K562 (cell line): ENCODE results near the gene SMOC2. TPM values are rescaled to one million over a fixed set of nuclear protein-coding genes. Genes with fewer than 3 reads are reported as not detected.

ENCODE experiments used
- ATAC-seq: fragments of 200-7000 bp; cut with Tn5 transposase; 3 replicates; pipeline ENCODE4 v1.9.1; 2020; ENCODE audit warnings: moderate library complexity
- BruUV-seq: library from RNA; stranded (reverse); fragments of 400-500 nt; replicated peaks from 2 replicates; lab custom pipeline; 2021; lab: Mats Ljungman, UMichigan
- CTCF ChIA-PET: fragments of 300-600 bp; formaldehyde crosslinking; extraction: SDS; loops from one replicate; lab custom pipeline; 2021; ENCODE audit warnings: low intra/inter-chr PET ratio; lab: Yijun Ruan, JAX
- POLR2A ChIA-PET: fragments of 300-600, 350-650 bp; sonication (Branson Sonifier 250); formaldehyde crosslinking; extraction: SDS; loops from one replicate; lab custom pipeline; 2021; ENCODE audit warnings: antibody characterized with exemption, inconsistent platforms; lab: Yijun Ruan, JAX
- DNase-seq, 4 experiments: peaks; one replicate each; pipeline versions ENCODE4 v3.0.0 to v3.0.0-alpha.2; 2011 to 2018; ENCODE audit warnings: low spot score in 3 of 4, mixed read lengths in 3 of 4; ENCODE audit errors: extremely low read depth in 1 of 4
- FAIRE-seq: peaks from 2 replicates; lab custom pipeline; 2011; peaks lifted over from hg19 to GRCh38; lab: Jason Lieb, UNC
- H2AFZ ChIP-seq: 2 replicates; pipeline ENCODE4 v1.6.0; 2011; ENCODE audit warnings: low read depth, low read length, control low read depth, inconsistent platforms
- H3K27ac ChIP-seq: fragments of 200-600 bp; 3 replicates; pipeline ENCODE4 v1.8.0; 2011; ENCODE audit warnings: low read depth, mild to moderate bottlenecking, control low read depth, inconsistent platforms, low read length, moderate library complexity, mixed read lengths; ENCODE audit errors: extremely low read depth
- H3K27me3 ChIP-seq, 2 experiments: fragments of 300-600 bp in 1 of 2; 2 replicates in 1 of 2; 3 replicates in 1 of 2; pipeline versions ENCODE4 v1.6.0 to v1.8.0; 2011; ENCODE audit warnings: inconsistent platforms in 2 of 2, low read length in 2 of 2, mild to moderate bottlenecking in 1 of 2, mixed read lengths in 1 of 2, moderate library complexity in 1 of 2; ENCODE audit not compliant: control insufficient read depth in 2 of 2, insufficient read depth in 2 of 2
- H3K36me3 ChIP-seq: fragments of 300-600 bp; 3 replicates; pipeline ENCODE4 v1.8.0; 2011; ENCODE audit warnings: mild to moderate bottlenecking, low read length, inconsistent platforms; ENCODE audit not compliant: control insufficient read depth, insufficient read depth
- H3K4me1 ChIP-seq, 2 experiments: fragments of 200-600 bp in 1 of 2; replicated peaks in 1 of 2; 2 replicates in 1 of 2; 3 replicates in 1 of 2; pipeline versions ENCODE4 v1.5.1 to v1.8.0; 2011; ENCODE audit warnings: inconsistent platforms in 2 of 2, low read length in 2 of 2, mild to moderate bottlenecking in 1 of 2, mixed read lengths in 1 of 2, moderate library complexity in 1 of 2; ENCODE audit not compliant: control insufficient read depth in 2 of 2, insufficient read depth in 2 of 2
- H3K4me2 ChIP-seq: 2 replicates; pipeline ENCODE4 v1.6.1; 2011; ENCODE audit warnings: low read length, control low read depth, inconsistent platforms, mixed read lengths; ENCODE audit not compliant: insufficient read depth
- H3K4me3 ChIP-seq: fragments of 200-600 bp; sonication (generic), shearing (Covaris generic); 2 replicates; pipeline ENCODE4 v1.5.1; 2016; ENCODE audit warnings: control low read depth, inconsistent platforms
- H3K79me2 ChIP-seq: fragments of 200-600 bp; 3 replicates; pipeline ENCODE4 v1.8.0; 2011; ENCODE audit warnings: low read length, inconsistent platforms; ENCODE audit not compliant: control insufficient read depth, insufficient read depth
- H3K9ac ChIP-seq, 2 experiments: 2 replicates each; pipeline versions ENCODE4 v1.6.0 to v1.6.1; 2011; ENCODE audit warnings: low read depth in 2 of 2, low read length in 2 of 2, control low read depth in 1 of 2, inconsistent platforms in 1 of 2, mild to moderate bottlenecking in 1 of 2, mixed read lengths in 1 of 2; ENCODE audit not compliant: insufficient read depth in 1 of 2
- H3K9me1 ChIP-seq: one replicate; pipeline ENCODE4 v1.6.0; 2011; ENCODE audit warnings: inconsistent platforms, mild to moderate bottlenecking, low read length, moderate library complexity; ENCODE audit not compliant: control insufficient read depth, insufficient read depth
- H3K9me3 ChIP-seq: replicated peaks from 2 replicates; pipeline ENCODE4 v1.5.1; 2011; ENCODE audit warnings: low read depth, low read length, inconsistent platforms; ENCODE audit not compliant: control insufficient read depth, insufficient read depth
- H4K20me1 ChIP-seq: replicated peaks from 2 replicates; pipeline ENCODE4 v1.6.1; 2011; ENCODE audit warnings: low read length, inconsistent platforms, mixed read lengths; ENCODE audit not compliant: control insufficient read depth, insufficient read depth
- CTCF ChIP-seq, 3 experiments: IDR thresholded peaks in 2 of 3; conservative IDR thresholded peaks in 1 of 3; 2 replicates each; pipeline ENCODE4 v1.5.1; 2011 to 2012; ENCODE audit warnings: low read length in 3 of 3, mild to moderate bottlenecking in 3 of 3, control low read depth in 2 of 3, improper control_type of control experiment in 1 of 3, inconsistent platforms in 1 of 3, low read depth in 1 of 3, mixed read lengths in 1 of 3, moderate library complexity in 1 of 3; ENCODE audit not compliant: insufficient read depth in 2 of 3
- POLR2G ChIP-seq: fragments of 200-400 bp; formaldehyde crosslinking; IDR thresholded peaks from 2 replicates; pipeline ENCODE4 v1.6.1; 2017; ENCODE audit warnings: low read depth, mild to moderate bottlenecking, antibody characterized with exemption, low read length, moderate library complexity
- RBM15 ChIP-seq: fragments of 200-400 bp; formaldehyde crosslinking; IDR thresholded peaks from 2 replicates; pipeline ENCODE4 v1.6.1; 2018; ENCODE audit warnings: mild to moderate bottlenecking, low read length, moderate library complexity; ENCODE audit not compliant: insufficient read depth
- WGBS: fragments of 100-300 bp; shearing (Covaris generic); methylation state at CpG from one replicate; pipeline ENCODE4 v1.1.6; 2016; ENCODE audit warnings: low coverage, mixed read lengths; ENCODE audit not compliant: insufficient coverage; ENCODE audit errors: missing lambda C conversion rate; 5-methylcytosine and 5-hydroxymethylcytosine counted together
- in situ Hi-C: fragments of 300-500 bp; cut with MboI; formaldehyde crosslinking; loops from 4 replicates; pipeline ENCODE4 v1.15.0; 2018; ENCODE audit warnings: inconsistent platforms, mixed read lengths
- intact Hi-C: fragments of 100-400 bp; cut with micrococcal nuclease; formaldehyde crosslinking; loops from 2 replicates; pipeline ENCODE4 v1.14.2; 2022
- polyA plus RNA-seq, 8 experiments: library from polyadenylated mRNA; depleted of rRNA in 4 of 8; stranded (reverse) in 5 of 8; unstranded in 3 of 8; fragments of >200 nt; fragmentation: Nextera tagmentation in 2 of 8; fragmentation: Illumina TruSeq in 1 of 8; extraction: Ambion mirVana in 2 of 8; extraction: Trizol in 1 of 8; gene quantifications; 2 replicates each; pipeline versions ENCODE4 v1.2.1 to v1.2.3, GENCODE V29; 2011 to 2014; ENCODE audit warnings: inconsistent platforms in 1 of 8, missing spikeins in 1 of 8
- total RNA-seq, 7 experiments: library from RNA; depleted of rRNA in 6 of 7; stranded (reverse); fragments of >200 nt in 6 of 7; fragmentation: Illumina TruSeq in 2 of 7; extraction: Trizol in 2 of 7; gene quantifications; 2 replicates each; pipeline versions ENCODE4 v1.2.1 to v1.2.3, GENCODE V29; 2011 to 2021; ENCODE audit warnings: low replicate concordance in 1 of 7
- TF ChIP-seq, protein P1 (sequence below): sonication (generic); formaldehyde crosslinking; IDR thresholded peaks from 2 replicates; pipeline ENCODE4 v1.8.0; 2023; ENCODE audit warnings: mild to moderate bottlenecking, missing genetic modification reagents

The SMOC2 gene
- total and polyA plus RNA-seq, 9 of the 15 experiments (the other 6 are each of a cell fraction or from before 2014, with no cell fraction given): 0.45 to 2.3 (median 1.1) TPM

GRCh38 chr6:168709991-168710390, 269.0 kb downstream of the SMOC2 start (continued):
- TF ChIP-seq, protein P1, sequence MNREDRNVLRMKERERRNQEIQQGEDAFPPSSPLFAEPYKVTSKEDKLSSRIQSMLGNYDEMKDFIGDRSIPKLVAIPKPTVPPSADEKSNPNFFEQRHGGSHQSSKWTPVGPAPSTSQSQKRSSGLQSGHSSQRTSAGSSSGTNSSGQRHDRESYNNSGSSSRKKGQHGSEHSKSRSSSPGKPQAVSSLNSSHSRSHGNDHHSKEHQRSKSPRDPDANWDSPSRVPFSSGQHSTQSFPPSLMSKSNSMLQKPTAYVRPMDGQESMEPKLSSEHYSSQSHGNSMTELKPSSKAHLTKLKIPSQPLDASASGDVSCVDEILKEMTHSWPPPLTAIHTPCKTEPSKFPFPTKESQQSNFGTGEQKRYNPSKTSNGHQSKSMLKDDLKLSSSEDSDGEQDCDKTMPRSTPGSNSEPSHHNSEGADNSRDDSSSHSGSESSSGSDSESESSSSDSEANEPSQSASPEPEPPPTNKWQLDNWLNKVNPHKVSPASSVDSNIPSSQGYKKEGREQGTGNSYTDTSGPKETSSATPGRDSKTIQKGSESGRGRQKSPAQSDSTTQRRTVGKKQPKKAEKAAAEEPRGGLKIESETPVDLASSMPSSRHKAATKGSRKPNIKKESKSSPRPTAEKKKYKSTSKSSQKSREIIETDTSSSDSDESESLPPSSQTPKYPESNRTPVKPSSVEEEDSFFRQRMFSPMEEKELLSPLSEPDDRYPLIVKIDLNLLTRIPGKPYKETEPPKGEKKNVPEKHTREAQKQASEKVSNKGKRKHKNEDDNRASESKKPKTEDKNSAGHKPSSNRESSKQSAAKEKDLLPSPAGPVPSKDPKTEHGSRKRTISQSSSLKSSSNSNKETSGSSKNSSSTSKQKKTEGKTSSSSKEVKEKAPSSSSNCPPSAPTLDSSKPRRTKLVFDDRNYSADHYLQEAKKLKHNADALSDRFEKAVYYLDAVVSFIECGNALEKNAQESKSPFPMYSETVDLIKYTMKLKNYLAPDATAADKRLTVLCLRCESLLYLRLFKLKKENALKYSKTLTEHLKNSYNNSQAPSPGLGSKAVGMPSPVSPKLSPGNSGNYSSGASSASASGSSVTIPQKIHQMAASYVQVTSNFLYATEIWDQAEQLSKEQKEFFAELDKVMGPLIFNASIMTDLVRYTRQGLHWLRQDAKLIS: no peak
- TF ChIP-seq POLR2G: no peak

DNA sequence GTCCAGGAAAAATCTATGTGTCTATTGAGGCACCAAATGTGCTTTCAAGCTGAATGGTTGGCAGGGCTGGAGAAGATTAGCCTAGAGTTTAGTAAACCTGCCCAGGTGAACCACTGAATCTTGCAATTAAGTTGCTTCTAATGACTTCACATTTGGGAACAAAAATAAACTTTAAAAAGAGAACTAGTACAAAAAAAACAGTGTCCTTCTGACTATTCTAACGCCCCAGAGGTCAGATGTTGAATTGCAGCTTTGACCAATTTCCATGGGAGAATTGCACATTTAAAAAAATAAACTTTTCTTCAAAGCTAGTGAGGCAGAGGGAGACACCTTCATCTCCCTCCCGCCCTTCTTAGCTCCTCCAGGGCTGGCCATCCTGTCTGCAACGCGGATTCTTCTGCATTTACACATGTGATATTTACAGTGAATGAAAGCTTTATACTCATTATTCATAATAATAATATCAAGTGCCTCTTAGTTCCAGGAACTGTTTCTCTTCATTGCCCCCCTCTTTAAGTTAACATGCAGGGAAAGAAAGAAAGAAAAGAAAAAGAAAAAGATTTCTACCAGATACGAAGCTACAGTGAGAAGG, 270.2 kb downstream of the SMOC2 start:
- peak; percentile 44 for FAIRE-seq
- H3K36me3 ChIP-seq: no peaks in the 10 kb centered on the region
- peak; percentile 9 to 32 (median 26) for DNase-seq
- H3K4me1 ChIP-seq: no peaks in the 10 kb centered on the region
- BruUV-seq: no TSS peak
- H3K27me3 ChIP-seq: peaks cover 20 to 26% of the 10 kb centered on the region in 2 experiments; a peak in 4 of 5 replicates
- no peak overlapping the region for H3K4me2 ChIP-seq
- no peak overlapping the region for H3K9ac ChIP-seq
- TF ChIP-seq CTCF (IDR thresholded peaks at IDR 0.05 in 2 of 3, conservative IDR thresholded peaks at IDR 0.05 in 1 of 3; ENCODE audit: insufficient read depth in 2 of 3, low read depth in 1 of 3, low read length in 3 of 3) (peak in 2 of 3 experiments; percentile 37 to 48; a peak in 3 of 6 replicates), RBM15 (no peak)
- no peaks in the 10 kb centered on the region for H3K9me1 ChIP-seq
- H3K27ac ChIP-seq: no peak overlapping the region
- no peaks in the 10 kb centered on the region for H3K79me2 ChIP-seq
- ChIA-PET CTCF (interaction anchor here (1.0 kb wide), 1 partner anchor 39 kb away, joined by 3 read pairs; no protein-coding TSS in a partner anchor), POLR2A (interaction anchor here (0.9 kb wide), 1 partner anchor 10 kb away, joined by 3 read pairs; no protein-coding TSS in a partner anchor)
- WGBS: 0% methylated on average over 5 of the region's 5 CpGs
- peak; percentile 51; the same call in 2 of the 3 replicates for ATAC-seq
- H3K9me3 ChIP-seq: no peaks in the 10 kb centered on the region
- in situ Hi-C loops (no loop called here), intact Hi-C loops (no loop called here)
- peaks cover 6% of the 10 kb centered on the region; the same call in 1 of the 2 replicates for H4K20me1 ChIP-seq
- H3K4me3 ChIP-seq: no peak overlapping the region
- H2AFZ ChIP-seq: no peak overlapping the region
